GM12878 (cell line): ENCODE measurements around the gene NUP93. TPM values are rescaled to one million over a fixed set of nuclear protein-coding genes. Genes with fewer than 3 reads are reported as not detected.

Experiments
- ASH2L ChIP-seq: fragments of 300-600, 200-600 bp; sonication (generic); IDR thresholded peaks from 2 replicates; pipeline ENCODE4 v1.6.1; 2017; ENCODE audit warnings: low read depth, mild to moderate bottlenecking, borderline replicate concordance
- CHD2 ChIP-seq: IDR thresholded peaks from 2 replicates; pipeline ENCODE4 v1.6.1; 2011; ENCODE audit warnings: low read depth, low read length, improper control_type of control experiment, borderline replicate concordance
- FOXM1 ChIP-seq: IDR thresholded peaks from 2 replicates; pipeline ENCODE4 v1.6.1; 2012; ENCODE audit warnings: low read depth, mild to moderate bottlenecking, inconsistent platforms, low read length, moderate library complexity
- IKZF1 ChIP-seq: fragments of 450-650 bp; conservative IDR thresholded peaks from 2 replicates; pipeline ENCODE4 v1.6.1; 2017; ENCODE audit warnings: antibody characterized with exemption, mild to moderate bottlenecking
- MAX ChIP-seq: IDR thresholded peaks from 2 replicates; pipeline ENCODE4 v1.6.1; 2012; ENCODE audit warnings: low read depth, low read length, improper control_type of control experiment
- NRF1 ChIP-seq: conservative IDR thresholded peaks from 2 replicates; pipeline ENCODE4 v1.6.1; 2011; ENCODE audit warnings: mild to moderate bottlenecking, low read depth, low read length, improper control_type of control experiment
- REST ChIP-seq: IDR thresholded peaks from 2 replicates; pipeline ENCODE4 v1.6.1; 2012; ENCODE audit warnings: mild to moderate bottlenecking, low read depth, low read length
- RUNX3 ChIP-seq: IDR thresholded peaks from 2 replicates; pipeline ENCODE4 v1.6.1; 2012; ENCODE audit warnings: low read length, inconsistent platforms
- SIX5 ChIP-seq: IDR thresholded peaks from 2 replicates; pipeline ENCODE4 v1.6.1; 2011; ENCODE audit warnings: mild to moderate bottlenecking, low read depth, low read length, moderate library complexity; ENCODE audit not compliant: severe bottlenecking
- SKIL ChIP-seq: fragments of 450-650 bp; IDR thresholded peaks from 2 replicates; pipeline ENCODE4 v1.6.1; 2017; ENCODE audit warnings: mild to moderate bottlenecking, low read depth, inconsistent platforms; ENCODE audit not compliant: poor library complexity, severe bottlenecking
- SMAD1 ChIP-seq: fragments of 450-650 bp; IDR thresholded peaks from 2 replicates; pipeline ENCODE4 v1.6.1; 2018; ENCODE audit warnings: mild to moderate bottlenecking, low read depth; ENCODE audit not compliant: partially characterized antibody
- SMARCA5 ChIP-seq: fragments of 450-650 bp; IDR thresholded peaks from 2 replicates; pipeline ENCODE4 v1.6.1; 2017; ENCODE audit warnings: mild to moderate bottlenecking
- TBL1XR1 ChIP-seq: IDR thresholded peaks from 2 replicates; pipeline ENCODE4 v1.6.1; 2012; ENCODE audit warnings: low read depth, low read length, improper control_type of control experiment
- ZBTB33 ChIP-seq: fragments of 450-650 bp; IDR thresholded peaks from 2 replicates; pipeline ENCODE4 v1.6.1; 2017; ENCODE audit warnings: mild to moderate bottlenecking
- ZNF622 ChIP-seq: fragments of 450-650 bp; IDR thresholded peaks from 2 replicates; pipeline ENCODE4 v1.6.1; 2017; ENCODE audit warnings: mild to moderate bottlenecking, inconsistent platforms
- ZNF687 ChIP-seq: fragments of 450-650 bp; IDR thresholded peaks from 2 replicates; pipeline ENCODE4 v1.6.1; 2017; ENCODE audit warnings: mild to moderate bottlenecking, moderate library complexity
- polyA plus RNA-seq, 11 experiments: library from polyadenylated mRNA; depleted of rRNA in 4 of 11; unstranded in 6 of 11; stranded (reverse) in 5 of 11; fragments of >200 nt; fragmentation: Nextera tagmentation in 4 of 11; fragmentation: Illumina TruSeq in 1 of 11; extraction: Ambion mirVana in 4 of 11; extraction: Trizol in 1 of 11; gene quantifications; 1 replicate in 1 of 11; 2 replicates in 10 of 11; pipeline versions ENCODE4 v1.2.1 to v1.2.3, GENCODE V29; 2011 to 2016; ENCODE audit warnings: inconsistent platforms in 2 of 11, missing spikeins in 2 of 11, low read depth in 1 of 11
- total RNA-seq, 4 experiments: library from RNA; depleted of rRNA in 3 of 4; stranded (reverse); fragments of >200 nt in 3 of 4; fragmentation: Illumina TruSeq in 1 of 4; extraction: Trizol in 1 of 4; gene quantifications; 2 replicates each; pipeline versions ENCODE4 v1.2.1 to v1.2.3, GENCODE V29; 2013 to 2021

The NUP93 gene
- total and polyA plus RNA-seq, 10 of the 15 experiments (the other 5 are each of a cell fraction or from before 2014, with no cell fraction given) = 82.2 to 175 (median 101) TPM

- TF ChIP-seq SMARCA5 (peak; percentile 73), TBL1XR1 (no peak), ASH2L (no peak), RUNX3 (no peak), SIX5 (no peak), ZBTB33 (no peak), SKIL (no peak), SMAD1 (no peak), FOXM1 (no peak), CHD2 (no peak), REST (no peak), MAX (no peak), NRF1 (no peak), ZNF687 (0 out of 2 replicates have a peak, but pooled peaks have one; percentile 16), ZNF622 (no peak), IKZF1 (peak; percentile 77; the same call in 1 of the 2 replicates)
Measured at GRCh38 chr16:56681939-56682702, 47.8 kb upstream of the NUP93 start, which contains the start of gene MT1X (continued).
